GM19452 (cell line): ENCODE results near the gene NIPAL4.
"Not testable (repeated sequence)": the region's sequence is repeated elsewhere in the genome, so short reads cannot be mapped to it uniquely, and the experiment has no call there.

ENCODE experiments used
- ATAC-seq: cut with Tn5 transposase; IDR thresholded peaks from one replicate; pipeline ENCODE4 v1.9.1; 2021; ENCODE audit not compliant: unreplicated experiment

NIPAL4 gene

GRCh38 chr5:157481666-157482065, 21.7 kb downstream of the NIPAL4 start:
- no peak for ATAC-seq

- not testable (repeated sequence) for ATAC-seq
These were observed 22.7 kb downstream of the NIPAL4 start for GRCh38 chr5:157482702-157483101.

GRCh38 chr5:157484768-157485167, 24.8 kb downstream of the NIPAL4 start:
- no peak for ATAC-seq

GRCh38 chr5:157485340-157485739, 25.3 kb downstream of the NIPAL4 start:
- no peak for ATAC-seq

- ATAC-seq: no peak
These were observed 25.8 kb downstream of the NIPAL4 start for GRCh38 chr5:157485811-157486210.

- ATAC-seq: no peak
These were observed 26.2 kb downstream of the NIPAL4 start for GRCh38 chr5:157486221-157486681.

- no peak for ATAC-seq
These were observed 26.8 kb downstream of the NIPAL4 start for GRCh38 chr5:157486861-157487260.

GRCh38 chr5:157487358-157487757, 27.3 kb downstream of the NIPAL4 start:
- ATAC-seq: no peak

- no peak for ATAC-seq
These were observed 31.5 kb downstream of the NIPAL4 start for GRCh38 chr5:157491471-157491995.

- ATAC-seq: no peak
These were observed 32.9 kb downstream of the NIPAL4 start for GRCh38 chr5:157492886-157493285.

- no peak for ATAC-seq
These were observed 34.3 kb downstream of the NIPAL4 start for GRCh38 chr5:157494178-157494832.

GRCh38 chr5:157496864-157497263, 36.9 kb downstream of the NIPAL4 start:
- no peak for ATAC-seq

GRCh38 chr5:157497875-157498611, 38.0 kb downstream of the NIPAL4 start:
- ATAC-seq: no peak

GRCh38 chr5:157502143-157502647, 42.2 kb downstream of the NIPAL4 start:
- peak; percentile 79 for ATAC-seq

GRCh38 chr5:157504053-157504452, 44.0 kb downstream of the NIPAL4 start:
- ATAC-seq: no peak

GRCh38 chr5:157505496-157505895, 45.5 kb downstream of the NIPAL4 start:
- no peak for ATAC-seq

GRCh38 chr5:157506066-157506590, 46.1 kb downstream of the NIPAL4 start:
- ATAC-seq: no peak

- no peak for ATAC-seq
These were observed 47.2 kb downstream of the NIPAL4 start for GRCh38 chr5:157506981-157507780.

GRCh38 chr5:157509093-157509492, 49.1 kb downstream of the NIPAL4 start:
- no peak for ATAC-seq

GRCh38 chr5:157509587-157509986, 49.6 kb downstream of the NIPAL4 start:
- ATAC-seq: peak; percentile 72

- no peak for ATAC-seq
These were observed 50.7 kb downstream of the NIPAL4 start for GRCh38 chr5:157510682-157511081.
